DMS153 treated with DMSO at 0.1 percent for 48 hours (cell line): ENCODE results near the gene COG6.

Experiments
- DNase-seq: peaks from one replicate; lab custom pipeline; 2025; ENCODE audit not compliant: unreplicated experiment; lab: John Stamatoyannopoulos, UW

The COG6 gene

DNA sequence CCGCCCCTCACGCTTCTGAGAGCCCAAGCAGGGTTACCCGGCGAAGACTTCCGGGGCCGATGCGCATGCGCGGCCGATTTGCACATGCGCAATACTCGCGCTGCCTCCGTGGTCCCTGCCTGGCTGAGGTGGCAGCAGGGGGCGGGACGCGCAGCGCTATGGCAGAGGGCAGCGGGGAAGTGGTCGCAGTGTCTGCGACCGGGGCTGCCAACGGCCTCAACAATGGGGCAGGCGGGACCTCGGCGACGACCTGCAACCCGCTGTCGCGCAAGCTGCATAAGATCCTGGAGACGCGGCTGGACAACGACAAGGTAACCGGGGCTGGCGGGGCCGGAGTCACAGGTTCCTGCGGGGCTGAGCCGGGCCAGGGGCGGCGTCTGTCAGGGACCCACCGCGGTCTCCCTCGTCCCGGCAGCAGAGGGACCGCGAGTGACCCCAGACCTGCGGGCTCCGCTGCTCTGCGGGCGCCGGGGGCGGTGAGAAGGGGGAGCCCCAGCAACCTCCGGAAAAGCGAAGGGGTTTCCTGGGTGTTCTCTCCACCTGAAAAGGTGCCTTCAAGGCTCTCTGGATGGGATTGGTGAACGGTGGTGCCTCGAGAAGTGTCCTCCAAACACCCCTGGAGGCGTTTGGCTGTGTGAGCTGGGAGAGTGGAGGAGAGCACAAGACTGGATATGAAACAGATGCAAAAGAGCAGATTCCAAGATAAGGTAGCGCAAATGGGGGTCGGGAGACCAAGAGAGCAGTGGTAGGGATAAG lies at the start of gene COG6:
Gene COG6 (plus strand): TSS at position 94 of the 756 bp plus-strand sequence. CDS start 65 bp downstream, at position 159.
- DNase-seq, result peak; percentile 82

DNA sequence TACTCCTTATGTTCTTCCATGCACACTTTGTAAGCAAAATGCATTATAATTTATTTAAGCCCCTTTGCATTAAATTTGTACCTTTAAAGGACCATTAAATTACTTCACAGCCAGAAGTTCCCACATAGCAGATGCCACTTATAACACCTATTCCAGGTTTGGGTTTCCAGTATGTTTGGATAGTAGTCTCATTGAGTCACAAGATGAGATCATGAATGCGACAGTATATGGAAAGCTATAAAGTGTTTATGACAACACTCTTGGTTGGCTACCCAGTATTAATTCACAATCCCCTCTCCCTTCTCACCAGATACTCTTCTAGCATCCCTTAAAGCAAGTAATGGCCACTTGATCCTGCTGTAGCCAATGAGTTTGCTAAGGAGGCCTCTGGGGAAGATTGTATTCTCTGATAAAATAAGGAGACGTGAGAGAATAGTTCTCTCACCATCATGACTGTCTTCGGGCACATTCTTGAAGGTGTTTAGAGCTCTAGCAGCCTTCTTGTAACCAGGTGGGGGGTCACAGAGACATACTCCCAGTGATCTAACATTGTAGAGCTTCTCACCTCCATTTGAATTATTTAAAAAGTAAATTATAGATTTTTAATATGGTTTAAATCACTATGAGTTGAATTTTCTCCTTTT lies 49.7 kb upstream of the COG6 start:
- DNase-seq, result no peak

GRCh38 chr13:39607876-39608275 lies 47.6 kb upstream of the COG6 start:
- DNase-seq, result no peak

GRCh38 chr13:39612023-39612637 lies 43.3 kb upstream of the COG6 start:
- peak; percentile 69 for DNase-seq

DNA sequence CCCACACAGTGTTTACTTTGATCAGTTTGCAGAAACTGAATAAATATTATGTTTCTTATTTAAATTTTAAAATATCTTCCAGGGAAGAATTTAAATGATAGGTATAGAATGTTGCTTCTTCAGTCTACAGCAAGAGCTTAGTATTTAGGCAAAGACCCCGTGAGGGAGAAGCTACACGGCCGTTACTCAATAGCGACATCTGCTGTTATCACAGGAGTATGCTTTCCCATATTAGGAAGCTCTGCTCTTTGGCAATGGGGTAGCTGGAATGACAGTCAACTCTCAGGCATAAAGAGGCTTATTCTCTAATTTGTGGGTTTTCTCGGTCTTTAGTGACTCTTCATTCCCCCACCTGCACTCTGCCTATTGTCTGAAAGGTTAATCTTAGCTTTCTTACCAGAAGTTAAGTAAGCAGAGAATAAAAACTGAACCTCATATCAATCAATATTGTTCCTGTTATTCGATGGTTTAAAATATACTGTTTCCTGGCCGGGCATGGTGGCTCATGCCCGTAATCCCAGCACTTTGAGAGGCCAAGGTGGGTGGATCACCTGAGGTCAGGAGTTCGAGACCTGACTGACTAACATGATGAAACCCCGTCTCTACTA lies 39.3 kb upstream of the COG6 start:
- DNase-seq, result no peak

DNA sequence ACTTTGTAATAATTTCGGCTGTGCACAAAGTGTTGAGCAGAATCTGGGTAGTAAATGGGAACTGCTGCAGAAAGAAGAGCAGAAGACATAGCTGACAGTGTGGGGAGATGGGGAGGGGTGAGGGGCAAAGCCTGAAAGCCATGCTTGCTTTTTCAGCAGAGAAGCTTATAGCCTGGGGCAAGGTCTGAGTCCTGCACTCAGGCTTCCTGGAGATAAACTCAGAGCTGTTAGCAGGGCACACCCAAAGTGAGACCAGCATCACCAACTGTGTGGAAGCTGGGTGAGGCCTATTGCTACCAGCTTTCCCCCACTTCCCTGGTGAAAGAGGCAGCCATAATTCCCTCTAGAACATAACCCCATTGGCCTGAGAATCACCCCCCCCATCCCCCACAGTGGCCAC lies 36.9 kb upstream of the COG6 start:
- no peak for DNase-seq

GRCh38 chr13:39623466-39623865 lies 32.0 kb upstream of the COG6 start:
- DNase-seq, result no peak

DNA sequence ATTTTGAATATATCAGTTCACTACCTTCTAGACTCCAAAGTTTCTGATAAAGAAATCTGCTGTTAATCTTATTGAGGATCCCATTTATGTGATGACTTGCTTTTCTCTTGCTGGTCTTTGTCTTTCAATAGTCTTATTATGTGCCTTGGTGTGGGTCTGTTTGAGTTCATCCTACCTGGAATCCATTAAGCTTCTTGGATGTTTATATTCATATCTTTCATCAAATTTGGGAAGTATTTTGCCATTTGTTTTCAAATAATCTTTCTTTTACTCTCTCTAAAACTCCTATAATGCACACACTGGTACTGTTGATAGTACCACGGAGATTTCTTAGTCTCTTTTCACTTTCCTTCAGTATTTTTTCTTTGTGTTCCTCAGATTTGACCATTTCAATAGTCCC lies 24.2 kb upstream of the COG6 start:
- DNase-seq, result no peak

- DNase-seq, result no peak
Measured at GRCh38 chr13:39632994-39633393, 22.5 kb upstream of the COG6 start.

DNA sequence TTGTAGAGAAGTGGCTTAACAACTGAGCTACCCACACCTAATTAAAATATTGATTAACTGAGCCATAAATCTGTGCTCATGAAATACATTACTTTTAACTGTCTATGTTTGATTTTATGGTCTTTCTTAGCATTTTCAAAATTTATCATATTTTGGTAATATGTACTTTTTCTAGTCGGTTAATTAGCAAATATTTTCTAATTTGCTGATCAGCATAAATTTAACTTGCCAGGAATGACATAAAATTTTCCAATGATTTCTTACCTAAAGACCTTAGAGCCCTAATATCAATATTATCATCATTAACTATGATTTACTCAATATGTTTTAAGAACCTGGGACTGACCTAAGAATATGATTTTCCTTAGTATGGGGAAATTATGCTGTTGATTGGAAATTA lies 19.9 kb upstream of the COG6 start:
- no peak for DNase-seq

- no peak for DNase-seq
Measured at GRCh38 chr13:39637890-39638289, 17.6 kb upstream of the COG6 start.

DNA sequence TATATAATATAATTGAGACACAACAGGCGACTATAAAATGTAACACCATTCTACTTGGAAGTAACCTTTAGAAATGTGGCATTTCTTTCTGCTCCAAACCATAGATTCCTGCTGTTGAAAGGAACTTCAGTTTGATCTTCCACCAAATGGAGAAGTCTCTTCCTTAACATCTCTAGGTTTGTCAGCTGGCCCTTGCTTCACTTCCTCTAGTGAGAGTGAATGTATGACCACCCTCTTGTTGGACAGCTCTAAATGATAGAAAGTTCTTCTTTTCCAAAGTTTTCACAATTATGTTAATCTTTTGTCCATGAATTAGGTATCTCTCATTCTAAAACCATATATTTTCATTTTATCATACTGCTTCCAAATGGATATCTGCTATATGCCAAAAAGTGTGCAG lies 13.8 kb upstream of the COG6 start:
- no peak for DNase-seq

GRCh38 chr13:39646122-39646521 lies 9.3 kb upstream of the COG6 start:
- DNase-seq, result no peak

DNA sequence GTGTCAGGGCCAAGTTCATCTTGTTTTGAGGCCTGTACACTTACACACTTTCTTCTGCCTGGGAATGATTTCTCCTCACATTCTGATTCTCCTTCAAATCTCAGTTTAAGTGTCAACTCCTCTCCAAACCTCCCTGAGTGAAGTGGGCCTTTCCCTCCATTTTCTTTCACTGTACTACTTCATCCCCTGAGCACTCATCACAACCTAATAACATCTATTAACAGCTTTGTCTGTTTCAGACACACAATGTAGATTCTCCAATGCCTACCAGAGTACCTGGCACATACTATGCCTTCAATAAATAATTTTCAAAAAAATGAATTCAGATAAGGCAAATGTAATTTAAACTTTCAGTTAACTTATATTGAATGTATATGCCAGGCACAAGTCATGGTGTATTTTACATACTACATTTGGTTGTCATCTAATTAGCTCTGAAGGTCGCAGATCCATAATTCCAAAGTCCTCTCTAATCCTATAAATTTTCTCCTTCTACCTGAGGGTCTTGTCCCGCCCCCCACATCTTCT lies 357 bp upstream of the COG6 start:
- DNase-seq, result no peak

- DNase-seq, result no peak
Measured at GRCh38 chr13:39656325-39656677, 839 bp downstream of the COG6 start.

- no peak for DNase-seq
Measured at GRCh38 chr13:39663508-39663907, 8.0 kb downstream of the COG6 start.

- no peak for DNase-seq
Measured at GRCh38 chr13:39663958-39664357, 8.5 kb downstream of the COG6 start.

DNA sequence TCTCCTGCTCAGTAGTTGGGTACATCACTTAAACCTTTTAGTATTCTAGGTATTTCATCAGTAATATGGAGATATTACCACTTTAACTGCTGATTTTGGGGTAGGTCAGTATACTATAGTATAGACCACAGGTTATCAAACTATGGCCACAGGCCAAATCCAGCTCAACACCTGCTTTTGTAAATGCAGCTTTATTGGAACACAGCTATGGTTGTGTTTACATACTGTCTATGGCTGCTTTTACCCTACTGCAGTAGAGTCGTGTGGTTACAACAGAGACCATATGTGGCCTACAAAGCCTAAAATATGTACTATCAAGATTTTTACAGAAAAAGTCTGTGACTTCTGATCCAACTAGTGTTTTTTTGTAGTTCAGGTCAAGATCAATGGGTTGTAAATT lies 10.3 kb downstream of the COG6 start:
- no peak for DNase-seq

DNA sequence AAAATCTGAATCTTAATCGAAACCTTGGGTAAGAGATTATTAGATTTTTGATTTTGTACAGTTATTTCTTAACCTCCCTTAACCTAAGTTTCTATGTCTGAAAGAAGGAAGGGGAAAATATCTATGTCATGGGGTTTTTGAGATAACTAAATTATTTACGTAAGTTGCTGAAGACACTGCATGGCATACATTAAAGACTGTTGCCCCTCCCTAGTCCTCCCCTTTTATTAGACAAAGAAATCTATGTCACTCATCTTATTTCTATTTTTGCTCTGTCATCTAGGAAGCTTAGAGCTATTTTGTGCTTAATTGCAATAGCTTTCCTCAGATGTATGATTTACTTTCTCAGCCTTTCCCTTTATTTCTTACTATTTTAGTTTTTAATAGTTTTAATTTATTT lies 15.0 kb downstream of the COG6 start:
- no peak for DNase-seq

GRCh38 chr13:39672378-39673132 lies 17.1 kb downstream of the COG6 start:
- DNase-seq, result no peak

DNA sequence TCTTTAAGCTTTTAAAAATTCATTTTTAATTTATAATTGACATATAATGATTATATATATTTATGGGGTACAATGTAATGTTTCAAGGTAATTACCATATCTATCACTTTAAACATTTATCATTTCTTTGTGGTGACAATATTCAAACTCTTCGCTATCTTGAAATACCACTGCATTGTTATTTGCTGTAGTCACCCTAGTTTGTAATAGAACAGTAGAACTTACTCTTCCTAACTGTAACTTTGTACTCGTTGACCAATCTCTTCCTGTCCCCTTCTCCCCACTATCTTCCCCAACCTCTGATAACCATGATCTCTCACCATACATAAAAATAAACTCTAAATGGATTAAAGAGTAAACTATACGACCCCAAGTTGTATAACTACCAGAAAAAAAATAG lies 20.4 kb downstream of the COG6 start:
- DNase-seq, result no peak
